GM18526 (cell line): ENCODE data around the gene TMEM131L.

ENCODE experiments used
- POLR2A ChIP-seq: IDR thresholded peaks from 3 replicates; pipeline ENCODE4 v1.6.1; 2011; ENCODE audit not compliant: insufficient read length; ENCODE audit errors: extremely low read depth

Gene TMEM131L

DNA sequence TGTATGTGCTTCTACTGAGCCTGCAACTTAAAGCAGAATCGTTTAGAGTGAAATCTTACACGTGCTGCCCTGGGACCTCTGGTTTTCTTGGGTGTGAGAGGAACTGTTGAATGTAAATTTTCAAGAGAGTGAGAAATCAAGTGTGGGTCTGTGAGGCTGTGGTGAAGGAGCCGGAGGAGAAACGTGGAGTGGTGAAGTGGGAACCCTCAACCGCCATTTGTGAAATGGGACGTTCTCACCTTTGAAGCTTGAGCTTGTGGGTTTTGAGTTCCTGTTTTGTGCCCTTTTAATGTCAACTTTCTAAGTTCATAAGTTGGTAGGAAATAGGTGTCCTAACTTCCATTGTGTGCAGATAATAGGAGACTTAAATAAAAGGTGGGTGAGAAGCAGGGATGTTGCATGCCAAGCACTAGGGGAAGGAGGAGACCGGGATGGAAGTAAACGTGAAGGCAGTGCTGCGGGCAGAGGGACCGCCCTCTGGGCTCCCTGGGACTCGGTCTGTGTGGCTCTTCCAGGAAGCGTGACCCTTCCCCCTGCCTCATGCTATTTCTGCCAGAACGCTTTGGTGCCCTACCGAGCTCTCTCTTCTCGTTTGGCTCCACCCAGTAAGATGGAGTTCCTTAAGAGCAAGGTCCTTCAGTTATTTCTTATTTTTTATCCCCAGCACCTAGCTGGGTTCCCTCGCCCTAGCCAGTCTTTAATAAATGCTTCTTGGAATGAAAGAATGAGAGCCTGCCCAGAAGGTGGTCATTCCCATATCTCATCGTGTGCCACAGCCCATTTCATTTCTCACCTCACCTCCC is 56.0 kb downstream of the TMEM131L start:
- TF ChIP-seq POLR2A = peak; percentile 26

DNA sequence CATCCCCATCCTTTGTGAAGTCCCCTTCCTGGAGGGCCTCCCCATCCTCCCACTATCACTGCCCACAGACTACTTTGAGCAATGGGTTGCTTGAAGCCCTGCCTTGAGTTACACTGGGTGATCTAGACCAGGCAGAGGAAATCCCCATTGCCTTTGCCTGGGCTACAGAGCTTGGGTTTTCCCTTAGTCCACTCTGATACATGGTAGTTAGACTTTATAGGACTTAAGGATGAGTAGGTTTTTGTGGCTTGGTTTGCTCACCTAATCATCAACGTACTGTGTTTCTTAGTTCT is 56.6 kb downstream of the TMEM131L start:
- no peak for TF ChIP-seq POLR2A

DNA sequence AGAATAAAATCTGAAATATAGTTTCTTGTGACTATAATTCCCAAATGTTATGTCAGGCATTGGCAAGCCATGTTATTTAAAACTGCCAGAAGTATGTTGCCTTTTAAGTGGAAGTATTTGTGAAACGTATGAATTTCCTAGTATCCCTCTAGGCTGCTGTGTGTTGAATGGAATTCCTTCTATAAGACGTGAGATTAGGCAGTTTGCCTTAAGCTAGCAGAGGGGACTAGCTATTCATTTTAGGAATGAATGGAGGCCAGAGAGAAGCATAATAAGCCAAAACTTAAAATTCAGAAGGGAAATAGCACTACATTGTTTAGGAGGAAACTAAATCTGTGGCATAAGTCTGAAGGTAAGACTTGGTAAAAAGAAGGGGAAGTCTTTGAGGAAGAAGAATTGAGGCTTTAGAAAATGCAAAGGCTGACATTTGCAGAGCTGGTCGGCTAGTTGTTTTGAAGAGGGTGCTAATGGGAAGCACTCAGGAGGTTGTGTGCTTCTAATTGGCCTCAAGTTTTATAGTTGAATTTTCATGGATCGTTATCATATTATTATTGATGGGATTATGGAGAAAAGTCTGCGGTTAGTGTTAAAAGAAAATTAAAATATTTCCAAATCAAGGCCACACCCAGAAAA is 57.1 kb downstream of the TMEM131L start:
- TF ChIP-seq POLR2A = no peak

DNA sequence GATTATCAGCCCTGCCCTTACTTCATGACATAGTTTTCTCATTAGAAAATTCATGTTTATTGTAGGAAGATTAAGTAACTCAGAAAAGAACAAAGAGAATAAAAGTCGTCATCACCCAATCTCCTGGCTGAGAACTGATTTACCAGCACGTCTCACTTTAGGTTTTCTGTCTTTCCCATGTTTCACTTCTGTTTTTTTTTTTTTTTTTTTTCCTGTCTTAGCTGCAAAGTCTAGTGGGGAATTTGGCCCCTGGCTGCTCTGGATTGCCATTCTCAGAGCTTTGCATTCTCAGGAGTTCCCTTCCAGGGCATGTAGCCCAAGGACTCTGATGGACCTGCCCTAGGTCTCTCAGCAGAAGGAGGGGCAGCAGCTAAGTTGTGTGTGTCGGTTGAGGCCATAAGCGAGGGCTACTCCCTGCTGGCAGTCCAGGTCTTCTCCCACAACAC is 57.8 kb downstream of the TMEM131L start:
- no peak for TF ChIP-seq POLR2A

DNA sequence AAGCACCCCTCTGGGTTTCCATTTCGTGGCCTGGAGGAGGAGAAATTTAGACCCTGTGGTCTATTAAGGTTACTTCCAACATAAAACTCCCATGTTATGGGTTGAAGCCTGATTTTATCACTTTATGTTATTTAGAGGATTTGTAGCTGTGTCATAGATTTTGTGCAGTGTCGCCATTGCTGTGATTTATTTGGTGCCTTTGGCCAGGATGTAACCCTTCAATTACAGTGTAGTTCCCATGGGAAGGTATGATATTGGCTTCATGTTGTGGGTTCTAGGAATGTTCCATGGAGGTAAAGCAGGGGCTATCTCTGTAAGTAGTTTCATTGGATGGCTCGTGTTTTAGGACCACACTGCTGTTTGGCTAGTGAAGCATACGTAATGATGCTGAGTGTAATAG is 58.5 kb downstream of the TMEM131L start:
- TF ChIP-seq POLR2A = no peak

DNA sequence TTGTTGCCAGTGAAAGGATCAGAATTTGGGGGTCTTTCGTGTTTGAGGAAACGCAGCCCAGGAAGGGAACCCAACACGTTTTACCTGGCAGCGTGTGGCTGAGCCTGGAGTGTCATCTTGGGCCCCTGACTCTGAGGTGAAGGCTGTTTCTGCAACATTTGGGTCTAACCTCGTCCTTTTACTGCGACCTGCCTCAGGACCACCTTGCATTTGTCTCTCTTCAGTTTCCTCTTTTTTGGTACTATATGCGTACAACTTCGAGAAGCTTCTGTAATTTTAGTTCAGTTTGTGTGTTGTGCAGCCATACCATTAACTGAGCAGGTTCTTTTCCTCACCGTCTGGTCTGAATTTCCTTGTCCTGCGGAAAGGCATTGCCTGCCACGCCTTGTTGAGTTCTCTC is 61.5 kb downstream of the TMEM131L start:
- no peak for TF ChIP-seq POLR2A

DNA sequence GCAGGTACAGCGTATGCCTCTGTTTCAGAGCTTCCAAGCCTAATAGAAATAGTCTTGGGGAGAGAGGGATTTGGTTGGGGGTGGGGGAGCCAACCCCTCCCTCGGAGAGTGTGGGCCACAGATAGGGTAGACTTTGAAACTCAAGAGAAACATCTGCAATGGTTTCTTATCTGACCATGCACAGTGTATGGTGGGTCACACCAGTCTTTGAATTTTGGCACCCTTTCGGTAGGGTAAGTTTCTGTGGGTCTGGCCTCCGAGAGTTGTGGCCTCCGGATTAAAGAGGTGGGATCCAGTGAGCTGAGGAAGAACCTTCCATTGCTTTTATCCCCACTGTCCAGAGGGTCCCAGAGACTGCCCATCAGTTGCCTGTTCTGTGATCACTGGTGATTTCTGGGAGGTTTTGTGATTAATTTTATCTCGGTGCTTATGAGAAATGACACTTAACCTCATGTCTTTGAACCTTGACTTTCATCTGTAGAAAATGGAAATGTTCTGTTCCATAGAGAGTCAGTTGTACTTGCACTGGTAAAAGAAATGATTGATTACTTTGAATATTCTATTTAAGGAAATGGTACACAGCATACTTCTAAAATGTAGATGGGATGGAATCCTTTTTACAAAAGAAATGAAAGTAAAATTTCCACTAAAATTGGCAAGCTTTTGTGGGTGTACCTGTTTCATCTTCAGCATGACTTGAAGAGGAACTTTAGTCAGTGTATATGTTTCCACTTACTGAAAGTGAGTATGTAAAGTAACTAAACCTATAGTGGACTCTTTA is 62.7 kb downstream of the TMEM131L start:
- TF ChIP-seq POLR2A = no peak

DNA sequence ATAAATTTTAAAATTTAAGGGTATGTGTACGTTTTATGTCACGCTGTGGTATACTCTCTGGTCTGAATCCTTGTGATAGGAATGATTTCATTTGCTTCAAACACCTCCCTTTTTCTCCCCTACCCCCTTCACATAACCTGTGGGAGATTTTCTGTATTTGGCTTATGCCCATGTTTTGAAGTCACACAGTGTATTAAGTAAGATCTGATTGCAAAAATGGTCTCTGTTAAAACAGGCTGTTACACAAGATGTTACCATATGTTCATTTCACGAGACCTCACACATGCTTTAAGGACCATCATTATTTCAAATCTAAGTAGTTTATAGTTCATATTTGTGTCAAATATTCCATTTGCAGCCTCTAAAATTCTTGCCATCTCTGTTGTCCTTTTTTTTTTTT is 63.5 kb downstream of the TMEM131L start:
- no peak for TF ChIP-seq POLR2A

DNA sequence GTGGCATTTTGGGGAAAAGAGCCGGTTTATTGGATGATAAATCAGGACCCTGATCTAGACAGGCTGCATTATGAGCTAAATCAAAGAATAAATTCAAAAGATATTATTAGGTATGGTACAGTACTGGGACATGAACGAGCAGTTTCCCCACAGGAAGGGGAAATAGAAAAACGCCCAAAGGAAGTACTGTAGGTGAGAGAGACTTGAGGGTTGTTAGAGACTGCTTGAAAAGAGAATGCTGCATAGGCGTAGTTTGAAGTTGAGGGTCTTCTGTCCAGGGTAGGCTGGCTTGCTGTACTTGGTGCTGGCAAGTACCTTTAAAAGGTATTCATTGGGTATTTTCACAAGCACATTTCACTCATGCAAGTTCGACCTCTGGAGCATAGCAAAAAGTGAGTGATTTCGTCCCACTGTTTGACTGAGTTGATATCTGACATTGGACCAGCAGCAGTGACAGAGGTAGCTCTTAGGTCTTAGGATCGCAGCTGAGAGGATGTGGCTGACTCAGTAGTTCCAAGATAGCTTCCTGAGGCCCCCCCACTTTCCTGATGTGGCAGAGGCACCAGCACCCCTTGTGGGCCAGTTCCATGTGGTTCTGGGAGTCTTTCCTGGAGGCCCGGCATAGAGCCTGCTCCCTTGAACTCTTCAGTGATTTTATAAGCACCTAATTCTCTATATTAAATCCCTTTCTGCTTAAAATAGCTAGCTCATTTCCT is 64.3 kb downstream of the TMEM131L start:
- TF ChIP-seq POLR2A = no peak

DNA sequence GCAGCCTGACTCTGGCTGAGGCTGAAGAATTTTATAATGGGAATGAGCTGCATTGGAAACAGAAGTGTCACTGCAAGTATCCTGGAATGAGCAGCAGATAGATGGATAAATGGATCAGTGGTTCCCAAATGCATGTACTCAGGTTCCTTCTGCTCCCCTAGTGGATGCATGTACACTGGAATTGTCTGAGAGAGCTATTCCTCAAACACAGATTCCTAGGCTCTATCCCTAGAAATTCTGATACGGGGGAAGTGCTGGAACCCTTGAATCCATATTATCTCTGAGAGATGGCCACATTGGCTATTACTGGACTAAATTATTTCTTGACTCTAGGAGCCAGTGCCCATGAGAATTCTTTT is 64.8 kb downstream of the TMEM131L start:
- TF ChIP-seq POLR2A = no peak

DNA sequence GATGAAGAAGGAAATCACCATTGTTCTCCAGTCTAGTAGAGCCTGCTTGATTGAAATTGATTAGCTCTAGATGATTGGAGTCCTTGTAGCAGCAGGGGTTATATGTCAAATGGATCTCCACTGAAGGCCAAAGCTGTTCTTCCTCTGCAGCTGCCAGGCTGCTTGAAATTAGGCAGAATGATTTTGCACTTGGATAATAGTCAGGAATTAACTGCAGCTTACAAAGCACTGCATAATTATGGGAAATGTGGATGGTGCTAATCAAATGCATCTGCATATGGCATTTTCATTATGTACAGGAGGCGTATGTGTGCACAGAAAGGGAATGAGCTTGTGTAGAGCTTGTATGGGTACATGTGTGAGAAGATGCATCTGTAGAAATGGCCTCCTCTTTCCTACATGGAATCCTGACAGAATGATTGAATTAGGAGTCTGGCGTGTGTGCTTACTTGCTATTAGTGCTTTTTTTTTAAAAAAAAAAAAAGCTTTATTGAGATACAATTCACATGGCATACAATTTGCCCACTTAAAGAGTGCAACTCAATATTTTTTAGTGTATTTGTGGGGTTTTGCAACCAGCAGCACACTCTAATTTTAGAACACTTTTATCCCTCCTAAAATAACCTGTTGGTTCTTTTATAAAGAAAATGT is 65.9 kb downstream of the TMEM131L start:
- no peak for TF ChIP-seq POLR2A

DNA sequence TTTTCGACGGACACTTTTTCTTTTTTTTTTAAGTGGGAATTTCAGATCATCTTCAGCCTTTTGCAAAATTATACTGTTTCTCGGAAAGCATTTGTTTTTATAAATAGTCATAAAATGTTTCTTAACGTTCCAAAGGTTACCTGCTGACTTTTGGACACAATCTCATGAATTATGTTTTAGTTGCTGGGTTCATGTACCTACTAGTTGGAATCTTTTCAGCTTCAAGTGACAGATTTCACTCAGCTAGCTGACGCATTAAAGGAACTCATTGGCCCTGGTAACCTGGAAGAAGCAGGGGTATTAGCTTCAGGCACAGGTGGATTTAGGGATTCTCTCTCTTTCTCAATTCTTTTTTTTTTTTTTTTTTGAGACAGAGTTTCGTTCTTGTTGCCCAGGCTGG is 66.5 kb downstream of the TMEM131L start:
- no peak for TF ChIP-seq POLR2A

DNA sequence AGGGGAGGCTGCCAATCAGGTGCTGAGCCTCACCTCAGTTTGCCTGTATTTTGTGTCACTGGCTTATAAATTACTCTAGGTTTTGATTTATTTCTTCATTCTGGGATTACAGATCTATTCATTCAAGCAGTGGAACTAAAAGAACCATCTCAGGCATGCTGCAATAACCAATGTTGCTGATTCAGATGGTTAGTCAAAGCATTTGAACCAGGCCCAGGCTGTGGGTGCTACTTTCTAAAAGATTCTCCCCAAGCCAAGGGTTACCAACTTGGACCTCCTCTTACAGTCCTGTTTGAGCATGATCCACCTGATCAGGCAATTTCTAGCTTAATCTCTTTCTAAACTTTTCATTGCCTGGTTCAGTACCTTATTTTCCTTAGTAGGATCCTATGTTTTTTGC is 67.2 kb downstream of the TMEM131L start:
- no peak for TF ChIP-seq POLR2A

DNA sequence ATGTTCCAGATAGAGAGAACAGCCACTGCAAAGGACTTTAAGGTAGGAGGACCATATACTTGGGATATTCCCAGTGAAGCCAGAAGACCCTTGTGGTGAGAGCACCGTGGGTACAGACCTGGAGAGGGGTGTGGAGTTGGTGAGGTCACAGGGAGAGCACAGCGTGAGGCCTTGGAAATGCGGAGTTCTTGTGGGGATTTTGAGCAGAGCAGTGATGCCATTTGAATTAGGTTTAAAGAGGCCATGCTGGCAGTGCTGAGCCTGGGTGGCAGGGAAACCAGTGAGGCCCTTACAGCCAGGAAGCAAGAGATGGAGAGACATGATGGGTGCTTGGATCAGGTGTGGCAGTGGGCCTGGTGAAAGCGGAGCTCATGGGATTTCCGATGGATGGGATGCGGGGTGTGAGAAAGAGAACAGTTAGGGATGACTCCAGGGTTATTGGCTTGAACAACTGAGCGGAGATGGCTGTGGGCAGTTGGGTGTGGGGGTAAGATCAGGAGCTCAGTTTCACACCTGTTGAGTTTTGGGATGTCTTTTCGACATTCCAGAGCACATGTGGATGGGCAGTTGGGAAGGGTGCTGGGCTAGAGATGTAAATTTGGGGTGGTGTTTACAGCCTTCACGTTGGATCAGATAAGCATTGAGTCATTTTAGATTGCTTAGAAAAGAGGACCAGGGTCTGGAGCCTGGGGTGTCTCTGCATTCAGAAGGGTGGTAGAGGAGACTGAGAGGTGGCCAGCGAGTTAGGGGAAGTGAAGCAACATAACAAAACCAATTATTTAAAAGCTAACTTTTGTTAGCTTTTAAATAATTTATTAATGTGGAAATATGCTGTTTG is 68.9 kb downstream of the TMEM131L start:
- TF ChIP-seq POLR2A = no peak
